ENCODE results near the gene ARHGEF25.
"Not testable (repeated sequence)": the region's sequence is repeated elsewhere in the genome, so short reads cannot be mapped to it uniquely, and the experiment has no call there.

Gene ARHGEF25

GRCh38 chr12:57586128-57586527 is 25.1 kb upstream of the ARHGEF25 start:
- no peak for DNase-seq

GRCh38 chr12:57586832-57587429 is 24.3 kb upstream of the ARHGEF25 start:
- no peak for DNase-seq

- not testable (repeated sequence) for DNase-seq
These were observed 22.2 kb upstream of the ARHGEF25 start for GRCh38 chr12:57588951-57589610.

- DNase-seq: no peak
These were observed 20.8 kb upstream of the ARHGEF25 start for GRCh38 chr12:57590479-57590863.

- peak; percentile 91 for DNase-seq
These were observed 20.1 kb upstream of the ARHGEF25 start, which contains the start of gene PIP4K2C for GRCh38 chr12:57590864-57591781. Gene PIP4K2C, plus strand, starts transcription at chr12:57591192. Its CDS starts 98 bp downstream, at chr12:57591290.

- no peak for DNase-seq
These were observed 19.4 kb upstream of the ARHGEF25 start for GRCh38 chr12:57591782-57592325.

GRCh38 chr12:57592551-57593165 is 18.6 kb upstream of the ARHGEF25 start:
- no peak for DNase-seq

- no peak for DNase-seq
These were observed 18.0 kb upstream of the ARHGEF25 start for GRCh38 chr12:57593187-57593586.

GRCh38 chr12:57600395-57600794 is 10.8 kb upstream of the ARHGEF25 start:
- DNase-seq: no peak

GRCh38 chr12:57602544-57602943 is 8.7 kb upstream of the ARHGEF25 start:
- DNase-seq: no peak

- DNase-seq: no peak
These were observed 7.9 kb upstream of the ARHGEF25 start for GRCh38 chr12:57603324-57603723.

- no peak for DNase-seq
These were observed 7.3 kb upstream of the ARHGEF25 start for GRCh38 chr12:57603815-57604453.

- DNase-seq: peak; percentile 80
These were observed 6.7 kb upstream of the ARHGEF25 start, which contains the start of gene DTX3 for GRCh38 chr12:57604454-57604991. Gene DTX3, plus strand, starts transcription at chr12:57604824. Its CDS starts 1,694 bp downstream, at chr12:57606518.

GRCh38 chr12:57604992-57605810 is 6.0 kb upstream of the ARHGEF25 start:
- peak; percentile 70 for DNase-seq

GRCh38 chr12:57605811-57606311 is 5.4 kb upstream of the ARHGEF25 start:
- DNase-seq: no peak

- no peak for DNase-seq
These were observed 4.8 kb upstream of the ARHGEF25 start for GRCh38 chr12:57606399-57606798.

GRCh38 chr12:57606821-57607220 is 4.4 kb upstream of the ARHGEF25 start:
- DNase-seq: no peak

- no peak for DNase-seq
These were observed 3.1 kb upstream of the ARHGEF25 start for GRCh38 chr12:57607958-57608663.

GRCh38 chr12:57609101-57609780 is 2.0 kb upstream of the ARHGEF25 start:
- no peak for DNase-seq

All from activated CD8-positive, alpha-beta memory T cell treated with anti-CD3 and anti-CD28 coated beads for 24 hours (primary cell).